Measurements from ENCODE around the gene ADAM20. TPM values are rescaled to one million over a fixed set of nuclear protein-coding genes. Genes with fewer than 3 reads are reported as not detected.

The ADAM20 gene
- total RNA-seq (0.08 and 0.30 TPM in 2 replicates), polyA plus RNA-seq (0.26 TPM in 1 of 2 replicates, not detected in the other)

- no peaks in the 10 kb centered on the region for H4K20me1 ChIP-seq (ENCODE audit: insufficient read depth, poor library complexity, severe bottlenecking)
- peaks cover 7% of the 10 kb centered on the region for H3K36me3 ChIP-seq (replicated peaks; ENCODE audit: insufficient read depth, low read depth)
- H3K4me2 ChIP-seq = no peak within 1 kb of the TSS
- no peaks in the 10 kb centered on the region for H3K4me1 ChIP-seq (ENCODE audit: insufficient read depth)
- peaks cover 7% of the 10 kb centered on the region for H3K9me3 ChIP-seq (ENCODE audit: low read depth)
- H3K9me2 ChIP-seq (replicated peaks; ENCODE audit: insufficient read depth) = no peaks in the 10 kb centered on the region
- no peak within 1 kb of the TSS for H2AFZ ChIP-seq
- no peaks in the 10 kb centered on the region for H3K27me3 ChIP-seq
- TF ChIP-seq EZH2phosphoT487 (IDR thresholded peaks at IDR 0.05; ENCODE audit: low read depth, severe bottlenecking, unreplicated experiment) = no peak
- TF ChIP-seq EZH2 (IDR thresholded peaks at IDR 0.05; ENCODE audit: borderline replicate concordance) = no peak
- TF ChIP-seq CTCF (IDR thresholded peaks at IDR 0.05; ENCODE audit: poor library complexity) = no peak
- no peak for DNase-seq (ENCODE audit: low spot score)
- no peak within 1 kb of the TSS for H3K27ac ChIP-seq
- H3K79me2 ChIP-seq = no peaks in the 10 kb centered on the region
- no peak within 1 kb of the TSS for H3K4me3 ChIP-seq
Measured at GRCh38 chr14:70534904-70535303, at the start of gene ADAM20. Gene ADAM20, minus strand, starts transcription at chr14:70535004. Its CDS starts 10,247 bp downstream, at chr14:70524757.

- WGBS (ENCODE audit: low lambda C conversion rate, missing lambda C conversion rate) = 98% methylated on average over 2 of the region's 2 CpGs
- H3K4me3 ChIP-seq = no peak overlapping the region
- no peaks in the 10 kb centered on the region for H3K9me3 ChIP-seq (ENCODE audit: low read depth)
- no peaks in the 10 kb centered on the region for H4K20me1 ChIP-seq (ENCODE audit: insufficient read depth, poor library complexity, severe bottlenecking)
- H3K27ac ChIP-seq = no peak overlapping the region
- TF ChIP-seq EZH2phosphoT487 (IDR thresholded peaks at IDR 0.05; ENCODE audit: low read depth, severe bottlenecking, unreplicated experiment) (no peak), CTCF (IDR thresholded peaks at IDR 0.05; ENCODE audit: poor library complexity) (no peak), EZH2 (IDR thresholded peaks at IDR 0.05; ENCODE audit: borderline replicate concordance) (no peak)
- H3K36me3 ChIP-seq (replicated peaks; ENCODE audit: insufficient read depth, low read depth) = peaks cover 4% of the 10 kb centered on the region
- H3K4me1 ChIP-seq (ENCODE audit: insufficient read depth) = no peaks in the 10 kb centered on the region
- no peak overlapping the region for H2AFZ ChIP-seq
- peaks cover 2% of the 10 kb centered on the region for H3K79me2 ChIP-seq
- no peak overlapping the region for H3K4me2 ChIP-seq
- no peak for DNase-seq (ENCODE audit: low spot score)
- H3K9me2 ChIP-seq (replicated peaks; ENCODE audit: insufficient read depth) = no peaks in the 10 kb centered on the region
- H3K27me3 ChIP-seq = no peaks in the 10 kb centered on the region
Measured at GRCh38 chr14:70576891-70577290, 42.1 kb upstream of the ADAM20 start.

- no peak overlapping the region for H2AFZ ChIP-seq
- WGBS (ENCODE audit: low lambda C conversion rate, missing lambda C conversion rate) = 100% methylated on average over 1 of the region's 1 CpG
- TF ChIP-seq CTCF (IDR thresholded peaks at IDR 0.05; ENCODE audit: poor library complexity) (no peak), EZH2 (IDR thresholded peaks at IDR 0.05; ENCODE audit: borderline replicate concordance) (no peak), EZH2phosphoT487 (IDR thresholded peaks at IDR 0.05; ENCODE audit: low read depth, severe bottlenecking, unreplicated experiment) (no peak)
- no peak overlapping the region for H3K27ac ChIP-seq
- no peak overlapping the region for H3K4me2 ChIP-seq
- no peaks in the 10 kb centered on the region for H3K4me1 ChIP-seq (ENCODE audit: insufficient read depth)
- H3K9me3 ChIP-seq (ENCODE audit: low read depth) = no peaks in the 10 kb centered on the region
- no peaks in the 10 kb centered on the region for H3K9me2 ChIP-seq (replicated peaks; ENCODE audit: insufficient read depth)
- DNase-seq (ENCODE audit: low spot score) = no peak
- peaks cover 4% of the 10 kb centered on the region for H3K36me3 ChIP-seq (replicated peaks; ENCODE audit: insufficient read depth, low read depth)
- peaks cover 2% of the 10 kb centered on the region for H3K79me2 ChIP-seq
- H3K4me3 ChIP-seq = no peak overlapping the region
- H4K20me1 ChIP-seq (ENCODE audit: insufficient read depth, poor library complexity, severe bottlenecking) = no peaks in the 10 kb centered on the region
- H3K27me3 ChIP-seq = no peaks in the 10 kb centered on the region
Measured at GRCh38 chr14:70573050-70573449, 38.2 kb upstream of the ADAM20 start.

- Histone ChIP-seq H3K27ac (no peak overlapping the region), H3K4me1 (ENCODE audit: insufficient read depth) (no peaks in the 10 kb centered on the region), H2AFZ (no peak overlapping the region), H3K4me3 (no peak overlapping the region), H3K79me2 (peaks cover 2% of the 10 kb centered on the region), H3K9me3 (ENCODE audit: low read depth) (no peaks in the 10 kb centered on the region), H3K27me3 (no peaks in the 10 kb centered on the region), H3K9me2 (replicated peaks; ENCODE audit: insufficient read depth) (no peaks in the 10 kb centered on the region), H3K4me2 (no peak overlapping the region), H3K36me3 (replicated peaks; ENCODE audit: insufficient read depth, low read depth) (peaks cover 4% of the 10 kb centered on the region), H4K20me1 (ENCODE audit: insufficient read depth, poor library complexity, severe bottlenecking) (no peaks in the 10 kb centered on the region)
- no peak for TF ChIP-seq EZH2phosphoT487 (IDR thresholded peaks at IDR 0.05; ENCODE audit: low read depth, severe bottlenecking, unreplicated experiment)
- TF ChIP-seq CTCF (IDR thresholded peaks at IDR 0.05; ENCODE audit: poor library complexity) = no peak
- no peak for TF ChIP-seq EZH2 (IDR thresholded peaks at IDR 0.05; ENCODE audit: borderline replicate concordance)
- WGBS (ENCODE audit: low lambda C conversion rate, missing lambda C conversion rate) = 97% methylated on average over 2 of the region's 2 CpGs
- no peak for DNase-seq (ENCODE audit: low spot score)
Measured at GRCh38 chr14:70571139-70571538, 36.3 kb upstream of the ADAM20 start.

All from hepatocyte (in vitro differentiated cells).